GM19463 (cell line): ENCODE data around the gene CDKN2AIP.
A peak's percentile ranks its signal among the peaks of the same experiment; 100 is the strongest.

Experiments used
- ATAC-seq: cut with Tn5 transposase; IDR thresholded peaks from one replicate; pipeline ENCODE4 v1.9.1; 2021; ENCODE audit warnings: mild to moderate bottlenecking, moderate library complexity; ENCODE audit not compliant: unreplicated experiment

CDKN2AIP gene, protein sequence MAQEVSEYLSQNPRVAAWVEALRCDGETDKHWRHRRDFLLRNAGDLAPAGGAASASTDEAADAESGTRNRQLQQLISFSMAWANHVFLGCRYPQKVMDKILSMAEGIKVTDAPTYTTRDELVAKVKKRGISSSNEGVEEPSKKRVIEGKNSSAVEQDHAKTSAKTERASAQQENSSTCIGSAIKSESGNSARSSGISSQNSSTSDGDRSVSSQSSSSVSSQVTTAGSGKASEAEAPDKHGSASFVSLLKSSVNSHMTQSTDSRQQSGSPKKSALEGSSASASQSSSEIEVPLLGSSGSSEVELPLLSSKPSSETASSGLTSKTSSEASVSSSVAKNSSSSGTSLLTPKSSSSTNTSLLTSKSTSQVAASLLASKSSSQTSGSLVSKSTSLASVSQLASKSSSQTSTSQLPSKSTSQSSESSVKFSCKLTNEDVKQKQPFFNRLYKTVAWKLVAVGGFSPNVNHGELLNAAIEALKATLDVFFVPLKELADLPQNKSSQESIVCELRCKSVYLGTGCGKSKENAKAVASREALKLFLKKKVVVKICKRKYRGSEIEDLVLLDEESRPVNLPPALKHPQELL

DNA sequence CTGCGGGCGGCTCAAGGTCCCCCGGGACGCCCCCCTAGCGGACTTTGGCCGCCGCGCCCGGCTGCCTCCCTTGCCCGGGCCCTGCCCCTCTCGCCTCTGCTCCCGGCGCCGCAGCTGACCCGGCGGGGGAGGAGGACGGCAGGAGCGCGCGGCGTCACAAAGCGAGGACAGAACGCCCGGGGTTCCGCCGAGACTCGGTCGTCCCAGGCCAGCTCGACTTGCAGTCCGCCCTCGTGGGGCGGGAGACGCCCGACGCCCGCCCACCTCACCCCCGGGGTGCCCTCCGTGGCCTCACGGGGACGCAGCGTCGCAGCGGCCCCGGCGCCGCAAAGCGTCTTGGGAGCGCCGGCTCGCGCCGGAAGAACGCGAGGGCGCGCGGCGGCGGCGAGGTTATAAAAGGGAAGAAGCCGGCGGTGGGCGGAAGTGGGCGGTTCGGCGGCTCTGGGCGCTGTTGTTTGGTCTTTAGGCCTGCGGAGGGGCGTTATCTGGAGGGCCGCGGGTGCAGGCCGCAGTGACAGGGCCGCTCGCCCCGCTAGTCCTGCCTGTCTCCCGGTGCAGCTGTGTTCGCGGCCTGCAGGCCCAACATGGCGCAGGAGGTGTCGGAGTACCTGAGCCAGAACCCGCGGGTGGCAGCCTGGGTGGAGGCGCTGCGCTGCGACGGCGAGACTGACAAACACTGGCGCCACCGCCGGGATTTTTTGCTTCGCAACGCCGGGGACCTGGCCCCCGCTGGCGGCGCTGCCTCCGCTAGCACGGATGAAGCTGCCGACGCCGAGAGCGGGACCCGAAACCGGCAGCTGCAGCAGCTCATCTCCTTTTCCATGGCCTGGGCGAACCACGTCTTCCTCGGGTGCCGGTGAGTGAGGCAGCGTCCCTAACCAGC, at the start of gene CDKN2AIP:
Gene CDKN2AIP (plus strand): TSS at position 423 of the 883 bp plus-strand sequence. CDS start 162 bp downstream, at position 585.
- peak; percentile 80 for ATAC-seq

DNA sequence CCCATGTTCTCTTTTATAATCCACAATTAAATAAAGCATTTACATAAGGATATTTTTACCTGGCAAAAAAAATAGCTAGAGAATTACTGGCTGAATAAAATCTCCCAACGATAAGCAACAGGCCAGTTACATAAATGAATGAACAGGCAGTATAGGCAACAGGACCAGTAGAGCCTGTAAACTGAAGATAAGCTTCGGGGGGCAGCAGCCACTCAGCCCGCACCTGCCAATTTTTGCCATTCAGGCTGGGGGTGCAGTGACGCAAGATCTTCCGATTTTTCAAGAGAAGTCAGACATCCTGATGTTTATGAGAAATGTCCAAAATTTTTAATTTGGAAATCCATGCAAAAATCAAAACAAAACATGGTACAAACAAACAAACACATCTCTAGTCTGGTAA, 49.0 kb upstream of the CDKN2AIP start:
- ATAC-seq, result no peak

DNA sequence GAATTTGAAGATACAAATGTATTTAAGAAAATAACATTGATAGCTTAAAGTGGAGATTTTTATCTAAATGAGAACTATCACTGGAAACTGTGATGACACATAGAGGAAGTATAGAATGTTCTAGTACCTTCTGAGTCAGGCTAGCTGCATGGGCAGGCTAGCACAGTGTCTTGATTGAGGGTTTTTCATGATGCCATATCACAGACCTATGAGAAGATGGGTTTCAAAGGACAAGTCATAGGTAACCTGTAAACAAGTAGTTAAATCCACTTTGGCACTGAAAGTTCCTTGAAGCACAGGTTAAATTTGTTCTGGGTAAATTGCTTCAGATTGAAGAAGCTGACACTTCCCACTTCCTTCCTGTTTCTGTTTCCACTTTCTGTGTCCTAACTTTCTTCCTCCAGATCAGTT, 48.2 kb upstream of the CDKN2AIP start:
- ATAC-seq, result no peak

DNA sequence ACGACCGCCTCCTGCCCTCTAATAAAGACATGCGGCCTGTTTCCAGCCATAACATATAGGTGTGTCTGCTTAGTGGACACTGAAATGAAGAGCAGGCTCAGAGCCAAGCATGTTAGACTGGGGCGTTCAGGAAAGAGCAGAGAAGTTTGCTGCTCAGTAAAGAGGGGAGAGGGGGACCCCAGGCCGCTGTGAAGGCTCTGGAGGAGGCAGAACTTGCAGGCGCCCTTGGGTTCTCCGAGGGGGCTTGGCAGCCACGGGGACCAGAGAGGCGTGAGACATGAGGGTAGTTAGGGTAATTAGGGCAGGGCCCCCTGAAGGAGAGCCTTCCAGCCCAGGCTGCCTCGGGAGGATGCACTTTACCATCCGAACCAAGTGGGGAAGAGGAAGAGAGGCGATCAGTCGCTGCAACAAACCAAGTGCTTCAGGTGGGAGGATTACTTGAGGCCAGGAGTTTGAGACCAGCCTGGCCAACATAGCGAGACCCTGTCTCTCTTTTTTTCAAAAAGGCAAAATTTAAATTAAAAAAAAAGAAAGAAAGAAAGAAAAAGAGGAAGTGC, 46.6 kb upstream of the CDKN2AIP start:
- no peak for ATAC-seq

DNA sequence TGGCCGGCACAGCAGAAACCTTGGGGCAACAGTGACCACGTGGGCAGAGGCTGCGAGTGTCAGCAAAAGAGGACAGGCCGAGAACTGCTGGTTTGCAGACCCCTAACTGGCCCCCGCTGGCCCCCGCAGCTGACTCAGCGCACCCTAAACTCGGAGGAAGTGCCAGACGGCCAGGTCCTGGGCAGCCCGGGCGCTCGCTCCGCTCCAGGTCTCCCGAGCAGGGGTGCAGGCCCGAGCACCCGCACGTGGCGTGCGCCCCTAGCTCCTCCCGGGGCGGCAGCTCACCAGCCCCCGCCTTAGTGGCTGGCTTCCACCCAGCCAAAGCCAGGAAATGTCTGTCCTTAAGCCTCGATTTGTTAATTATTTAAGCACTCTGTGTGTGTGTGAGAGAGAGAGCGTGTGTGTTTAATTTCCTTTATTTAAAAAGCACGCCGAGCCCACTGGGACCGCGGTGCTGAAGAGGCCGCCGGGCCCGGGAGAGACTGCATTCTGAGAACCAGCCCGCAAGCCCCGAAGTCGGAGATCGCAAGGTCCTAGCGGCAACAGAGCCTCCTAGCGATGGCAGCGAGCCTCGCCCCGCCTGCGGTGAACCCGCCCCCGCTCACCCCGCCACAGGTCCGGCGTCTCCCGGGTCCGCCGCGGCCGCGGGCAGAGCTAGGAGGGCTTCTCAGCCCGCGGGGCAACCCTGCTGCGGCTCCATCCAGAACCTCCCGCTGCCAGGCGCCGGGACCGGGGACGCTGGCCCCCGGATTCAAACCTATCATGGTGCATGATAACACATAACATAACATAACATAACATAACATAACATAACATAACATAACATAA, 45.9 kb upstream of the CDKN2AIP start:
- ATAC-seq, result peak; percentile 92

DNA sequence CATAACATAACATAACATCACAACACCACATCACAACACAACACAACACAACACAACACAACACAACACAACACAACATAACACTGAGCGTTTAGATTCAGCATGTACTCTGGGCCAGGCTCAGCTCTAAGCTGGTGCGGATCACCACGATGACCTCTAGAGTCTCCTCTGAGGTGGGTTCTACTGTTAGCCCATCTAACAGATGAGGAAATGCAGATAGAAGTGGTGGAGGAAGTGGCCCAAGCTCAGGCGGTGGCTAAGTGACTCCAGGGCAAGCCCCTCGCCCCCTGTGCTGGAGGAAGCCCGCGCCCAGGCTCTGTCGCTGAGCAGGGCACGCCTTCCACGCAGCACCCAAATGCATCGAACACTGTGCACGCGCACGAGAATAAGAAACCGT, 45.3 kb upstream of the CDKN2AIP start:
- ATAC-seq, result peak; percentile 9

DNA sequence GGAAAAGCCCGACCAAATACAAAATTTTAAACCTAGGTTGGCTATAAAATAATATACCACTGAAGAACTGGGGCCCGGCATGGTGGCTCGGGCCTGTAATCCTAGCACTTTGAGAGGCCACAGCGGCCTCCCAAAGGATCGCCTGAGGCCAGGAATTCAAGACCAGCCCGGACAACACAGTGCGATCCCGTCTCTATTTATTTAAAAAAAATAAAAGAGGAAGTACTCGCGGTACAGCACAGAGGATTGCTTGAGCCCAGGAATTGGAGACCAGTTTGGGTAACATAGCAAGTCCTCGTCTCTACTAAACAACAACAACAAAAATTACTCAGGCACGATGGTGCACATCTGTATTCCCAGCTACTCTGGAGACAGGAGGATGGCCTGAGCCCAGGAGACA, 44.8 kb upstream of the CDKN2AIP start:
- ATAC-seq, result no peak

DNA sequence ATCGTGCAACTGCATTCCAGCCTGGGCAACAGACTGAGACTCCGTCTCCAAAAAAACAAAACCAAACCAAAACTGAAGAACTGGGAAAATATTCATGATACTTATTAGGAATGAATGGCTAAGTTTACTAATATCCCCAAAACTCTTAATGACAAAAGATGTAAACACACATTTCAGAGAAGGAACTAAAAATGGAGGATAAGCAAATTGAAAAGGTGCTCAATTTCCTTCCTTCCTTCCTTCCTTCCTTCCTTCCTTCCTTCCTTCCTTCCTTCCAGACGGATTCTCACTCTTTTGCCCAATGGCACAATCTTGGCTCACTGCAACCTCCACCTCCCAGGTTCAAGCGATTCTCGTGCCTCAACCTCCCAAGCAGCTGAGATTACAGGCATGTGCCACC, 44.4 kb upstream of the CDKN2AIP start:
- ATAC-seq, result no peak

DNA sequence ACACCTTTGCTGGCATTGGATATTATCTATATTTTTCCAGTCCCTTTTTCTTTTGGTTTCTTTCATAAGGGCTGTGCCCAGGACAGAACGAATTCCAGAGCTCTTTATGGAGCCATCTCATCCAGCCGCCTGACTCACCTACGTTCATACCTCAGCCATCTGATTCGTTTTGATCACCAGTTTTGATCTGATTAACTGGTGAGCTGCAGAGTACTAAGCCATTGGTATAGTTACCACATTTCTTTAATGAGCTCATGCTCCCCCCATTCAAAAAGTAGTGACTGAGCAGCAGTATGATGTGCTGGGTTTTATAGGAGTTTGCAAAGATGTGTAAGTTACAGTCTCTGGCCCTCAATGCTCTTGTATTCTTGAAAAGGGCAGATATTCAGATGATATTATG, 43.0 kb upstream of the CDKN2AIP start:
- ATAC-seq, result no peak

DNA sequence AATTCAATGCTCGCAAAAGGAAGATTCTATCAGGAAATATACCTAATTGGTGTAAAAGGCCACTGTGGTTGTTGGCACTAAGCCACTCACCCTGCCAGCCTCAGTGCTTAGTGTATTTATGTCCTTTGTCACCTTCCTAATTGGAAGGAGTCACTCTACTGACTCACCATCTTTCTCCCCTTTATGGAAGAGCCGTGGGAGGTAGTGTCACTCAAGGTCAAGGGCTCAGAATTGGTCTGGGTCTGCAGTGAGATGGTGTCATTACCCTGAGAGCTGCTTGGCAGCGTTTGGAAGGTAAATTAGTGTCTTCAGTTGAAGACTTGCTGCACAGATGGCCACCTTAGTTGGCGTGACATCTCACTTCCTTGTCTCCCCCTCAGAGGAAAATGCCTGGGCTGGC, 41.7 kb upstream of the CDKN2AIP start:
- no peak for ATAC-seq

DNA sequence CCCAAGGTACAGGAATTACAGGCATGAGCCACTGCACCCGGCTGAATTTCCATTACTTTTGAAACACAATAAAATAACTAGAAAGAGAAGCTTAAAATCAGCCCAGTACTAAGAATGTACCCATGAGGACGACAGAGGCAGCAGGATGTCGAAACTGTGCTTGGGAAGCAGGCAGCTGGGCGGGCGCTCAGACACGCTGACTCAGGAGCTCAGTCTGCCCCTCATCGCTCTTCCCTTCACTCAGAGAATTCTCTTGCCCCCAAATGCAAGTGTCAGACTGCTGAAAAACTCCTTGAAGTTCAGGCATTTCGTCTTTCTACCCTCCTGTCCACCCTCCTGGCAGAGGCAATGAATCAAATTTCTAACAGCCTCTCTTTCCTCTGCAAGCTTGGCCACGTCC, 41.0 kb upstream of the CDKN2AIP start:
- no peak for ATAC-seq

DNA sequence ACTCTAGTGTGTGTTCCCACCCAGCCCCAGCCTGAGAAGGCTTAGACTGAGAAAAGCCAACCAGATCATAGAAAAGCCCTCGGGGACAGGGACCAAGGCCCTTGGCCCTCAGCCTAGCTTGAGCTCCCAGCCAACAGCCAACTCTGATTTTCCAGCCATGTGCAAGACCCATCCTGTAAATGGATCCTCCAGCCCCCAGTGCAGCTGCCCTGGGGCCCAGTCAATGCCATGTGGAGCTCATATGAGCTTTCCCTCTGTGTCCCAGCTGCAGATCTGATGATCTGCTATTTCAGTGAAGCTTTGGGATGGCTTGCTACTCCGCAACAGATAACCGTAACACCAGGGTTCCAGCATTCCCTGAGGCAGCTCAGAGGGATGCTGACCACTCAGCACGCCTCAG, 40.5 kb upstream of the CDKN2AIP start:
- no peak for ATAC-seq

DNA sequence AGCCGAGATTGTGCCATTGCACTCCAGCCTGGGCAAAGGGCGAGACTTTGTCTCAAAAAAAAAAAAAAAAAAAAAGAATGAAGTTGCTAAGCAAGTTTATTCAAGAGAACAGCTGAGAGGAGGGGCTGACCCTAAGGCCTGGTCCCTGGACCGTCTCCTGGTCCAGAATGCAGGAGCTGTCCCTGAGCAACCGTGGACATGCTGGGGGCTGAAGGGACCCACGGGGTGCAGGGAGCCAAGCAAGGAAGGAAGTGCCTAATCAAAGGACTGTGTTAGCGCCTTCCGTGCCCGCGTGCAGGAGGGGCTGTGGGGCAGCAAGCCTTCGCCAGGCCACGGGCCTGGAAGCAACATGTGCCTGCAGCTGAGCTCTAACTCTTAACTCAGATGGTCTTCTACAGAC, 39.1 kb upstream of the CDKN2AIP start:
- no peak for ATAC-seq

DNA sequence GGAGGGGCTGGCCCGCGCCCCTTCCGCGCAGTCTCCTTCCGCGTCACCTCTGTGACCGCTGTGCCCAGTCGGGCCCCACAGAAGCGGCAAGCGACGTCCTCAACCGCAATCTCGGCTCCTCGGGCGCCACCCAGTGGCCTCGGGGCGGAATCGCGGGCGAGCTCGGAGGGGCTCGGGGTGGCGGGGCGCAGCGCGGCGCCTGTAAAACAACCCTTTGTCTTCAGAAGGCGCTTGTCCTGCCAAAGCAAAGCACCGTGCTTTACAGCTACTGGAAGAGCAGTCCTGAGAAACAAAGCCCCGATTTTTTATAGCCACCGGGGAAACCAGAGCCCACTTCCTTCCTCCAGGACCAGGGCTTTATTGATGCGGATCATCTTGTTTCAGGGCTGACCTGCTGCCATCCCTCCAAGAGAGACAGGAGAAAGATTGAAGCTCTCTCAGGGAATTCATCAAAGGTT, 37.3 kb upstream of the CDKN2AIP start:
- ATAC-seq, result peak; percentile 82

DNA sequence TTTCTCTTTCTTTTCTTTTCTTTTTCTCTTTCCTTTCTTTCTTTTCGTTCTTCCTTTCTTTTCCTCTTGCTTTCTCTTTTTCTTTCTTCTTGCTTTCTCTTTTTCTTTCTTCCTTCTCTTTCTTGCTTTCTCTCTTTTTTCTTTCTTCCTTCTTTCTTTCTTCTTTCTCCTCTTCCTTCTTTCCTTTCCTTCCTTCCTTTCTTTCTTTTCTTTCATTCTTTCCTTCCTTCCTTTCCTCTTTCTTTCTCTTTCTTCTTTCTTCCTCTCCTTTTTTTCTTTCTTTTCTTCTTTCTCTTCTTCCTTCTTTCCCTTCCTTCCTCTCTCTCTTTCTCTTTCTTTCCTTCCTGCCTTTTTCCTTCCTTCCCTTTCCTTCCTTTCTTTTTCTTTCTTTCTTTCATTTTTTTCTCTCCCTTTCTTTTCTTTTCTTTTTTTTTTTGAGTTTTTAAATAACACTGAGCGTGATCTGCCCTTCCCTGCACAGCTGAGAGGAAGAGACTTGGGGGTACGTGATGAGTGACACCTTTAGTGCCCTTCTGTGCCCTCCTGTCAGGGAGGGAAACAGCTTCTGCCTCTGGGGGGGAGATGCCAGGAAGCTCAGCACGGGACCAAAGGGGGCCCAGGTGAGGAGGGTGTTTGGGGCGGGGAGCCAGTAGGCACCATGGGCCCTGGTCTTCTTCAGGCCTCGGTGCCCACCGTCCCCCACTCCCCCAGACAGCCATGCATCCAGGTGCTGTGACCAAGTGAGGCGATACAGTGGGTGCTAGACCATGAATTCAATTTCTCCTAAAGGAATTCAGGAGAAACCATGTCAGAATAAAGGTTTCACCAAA, 36.6 kb upstream of the CDKN2AIP start:
- ATAC-seq, result no peak

DNA sequence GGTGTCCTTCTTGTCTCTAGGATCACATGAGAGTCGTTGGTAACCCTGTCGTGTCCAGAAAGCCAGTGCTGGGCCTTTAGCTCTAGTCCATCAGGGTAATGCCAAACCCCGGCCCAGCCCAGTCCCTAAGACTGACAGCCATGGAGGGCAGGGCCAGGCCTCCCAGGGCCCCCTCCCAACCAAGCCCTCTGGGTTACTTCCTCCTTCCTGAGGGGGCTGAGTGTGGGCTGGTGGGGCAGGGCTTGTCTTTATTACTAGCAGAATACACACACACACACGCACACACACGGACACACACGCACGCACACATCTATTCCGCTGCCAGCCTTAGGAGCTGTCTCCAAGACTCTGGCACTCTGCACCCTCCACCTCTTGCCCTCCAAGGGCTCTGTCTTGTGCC, 35.6 kb upstream of the CDKN2AIP start:
- no peak for ATAC-seq

DNA sequence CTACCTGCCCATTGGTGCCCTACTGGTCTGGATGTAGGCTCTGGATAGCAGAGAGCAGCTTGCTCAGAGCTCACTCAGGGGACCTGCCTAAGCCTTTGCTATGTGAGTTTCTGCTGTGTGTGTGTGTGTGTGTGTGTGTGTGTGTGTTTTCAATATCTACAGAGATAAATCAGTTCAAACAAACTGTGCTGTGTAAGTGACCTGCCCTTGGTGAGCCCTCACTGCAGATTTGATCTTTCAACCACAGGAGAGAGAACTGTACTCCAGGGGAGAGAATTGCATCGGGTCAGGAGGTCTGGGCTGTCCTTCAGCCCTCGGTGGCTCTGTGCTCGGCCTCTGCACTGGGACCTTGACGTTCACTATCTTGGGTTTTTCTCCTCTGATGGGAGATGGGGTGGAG, 35.0 kb upstream of the CDKN2AIP start:
- no peak for ATAC-seq

DNA sequence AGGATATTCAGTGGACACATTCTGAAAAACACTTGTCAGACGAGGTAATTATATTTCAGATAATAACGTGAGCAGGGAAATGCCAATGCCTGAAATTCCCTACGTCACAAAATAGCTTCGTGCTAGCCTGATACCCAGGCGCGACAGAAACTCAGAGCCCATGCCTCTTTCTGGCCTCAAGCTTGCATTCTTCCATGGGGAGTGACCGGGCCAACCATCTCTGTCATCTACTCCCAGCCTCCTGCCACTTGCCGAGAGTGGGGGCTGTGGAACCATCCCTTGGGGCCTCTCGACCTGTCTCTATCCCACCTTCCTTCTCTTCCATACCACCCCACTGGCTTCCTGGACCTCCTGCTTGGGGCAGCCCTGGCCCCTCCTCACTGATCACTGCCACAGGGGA, 34.5 kb upstream of the CDKN2AIP start:
- no peak for ATAC-seq

DNA sequence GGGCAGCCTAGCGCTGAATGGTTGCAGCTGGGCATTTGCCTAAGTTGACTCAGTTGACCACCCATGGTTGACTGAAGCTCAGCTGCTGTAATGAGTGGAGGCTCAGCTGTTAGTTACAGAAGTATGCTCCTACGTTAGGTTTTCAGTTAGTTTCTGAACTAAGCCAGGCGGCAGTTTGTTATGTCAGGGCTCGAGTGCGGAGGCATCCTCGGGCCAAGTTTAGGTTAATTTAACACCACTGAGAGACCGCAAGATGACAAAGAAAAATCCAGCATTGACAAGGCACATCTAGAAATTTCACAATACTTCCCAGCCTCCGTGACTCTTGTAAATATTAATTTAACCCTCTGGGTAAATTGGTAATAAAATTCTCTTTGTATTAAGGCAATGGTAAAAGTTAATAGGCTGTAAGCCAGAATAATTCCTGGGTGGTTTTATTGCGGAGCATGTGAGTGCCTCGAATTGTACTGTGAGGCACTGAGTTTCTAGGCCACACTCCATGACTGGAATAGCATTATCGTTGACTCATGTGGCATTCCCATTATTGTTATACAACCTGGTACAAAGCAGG, 33.1 kb upstream of the CDKN2AIP start:
- ATAC-seq, result peak; percentile 75
